GM10266 (cell line): ENCODE results near the gene DYTN.
A peak's percentile ranks its signal among the peaks of the same experiment; 100 is the strongest.

Experiments used
- DNase-seq: peaks from one replicate; pipeline ENCODE4 v3.0.0; 2012; ENCODE audit errors: extremely low spot score
- TF ChIP-seq, protein P1 (sequence below): IDR thresholded peaks from 2 replicates; pipeline ENCODE4 v1.5.1; 2012; ENCODE audit warnings: mild to moderate bottlenecking, low read depth; ENCODE audit not compliant: control insufficient read depth, insufficient read depth; ENCODE audit errors: missing control alignments

DYTN gene

DNA sequence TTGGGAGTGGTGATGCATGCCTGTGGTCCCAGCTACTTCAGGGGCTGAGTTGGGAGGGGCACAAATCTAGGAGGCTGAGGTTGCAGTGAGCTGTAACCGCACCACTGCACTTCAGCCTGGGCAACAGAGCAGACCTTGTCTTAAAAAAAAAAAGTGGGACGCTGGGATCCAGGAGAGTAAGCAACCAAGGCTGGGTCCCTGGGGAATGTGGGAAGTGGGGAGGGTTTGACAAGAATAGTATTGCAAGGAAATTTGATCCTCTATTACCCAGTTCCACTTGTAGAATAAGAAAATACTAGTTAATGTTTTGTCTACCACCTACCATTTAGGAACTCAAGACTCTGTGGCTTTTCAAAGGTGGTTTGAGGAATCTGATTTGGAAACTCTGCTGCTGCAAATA is 21.1 kb upstream of the DYTN start:
- no peak for DNase-seq
- TF ChIP-seq, protein P1, sequence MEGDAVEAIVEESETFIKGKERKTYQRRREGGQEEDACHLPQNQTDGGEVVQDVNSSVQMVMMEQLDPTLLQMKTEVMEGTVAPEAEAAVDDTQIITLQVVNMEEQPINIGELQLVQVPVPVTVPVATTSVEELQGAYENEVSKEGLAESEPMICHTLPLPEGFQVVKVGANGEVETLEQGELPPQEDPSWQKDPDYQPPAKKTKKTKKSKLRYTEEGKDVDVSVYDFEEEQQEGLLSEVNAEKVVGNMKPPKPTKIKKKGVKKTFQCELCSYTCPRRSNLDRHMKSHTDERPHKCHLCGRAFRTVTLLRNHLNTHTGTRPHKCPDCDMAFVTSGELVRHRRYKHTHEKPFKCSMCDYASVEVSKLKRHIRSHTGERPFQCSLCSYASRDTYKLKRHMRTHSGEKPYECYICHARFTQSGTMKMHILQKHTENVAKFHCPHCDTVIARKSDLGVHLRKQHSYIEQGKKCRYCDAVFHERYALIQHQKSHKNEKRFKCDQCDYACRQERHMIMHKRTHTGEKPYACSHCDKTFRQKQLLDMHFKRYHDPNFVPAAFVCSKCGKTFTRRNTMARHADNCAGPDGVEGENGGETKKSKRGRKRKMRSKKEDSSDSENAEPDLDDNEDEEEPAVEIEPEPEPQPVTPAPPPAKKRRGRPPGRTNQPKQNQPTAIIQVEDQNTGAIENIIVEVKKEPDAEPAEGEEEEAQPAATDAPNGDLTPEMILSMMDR = no peak

DNA sequence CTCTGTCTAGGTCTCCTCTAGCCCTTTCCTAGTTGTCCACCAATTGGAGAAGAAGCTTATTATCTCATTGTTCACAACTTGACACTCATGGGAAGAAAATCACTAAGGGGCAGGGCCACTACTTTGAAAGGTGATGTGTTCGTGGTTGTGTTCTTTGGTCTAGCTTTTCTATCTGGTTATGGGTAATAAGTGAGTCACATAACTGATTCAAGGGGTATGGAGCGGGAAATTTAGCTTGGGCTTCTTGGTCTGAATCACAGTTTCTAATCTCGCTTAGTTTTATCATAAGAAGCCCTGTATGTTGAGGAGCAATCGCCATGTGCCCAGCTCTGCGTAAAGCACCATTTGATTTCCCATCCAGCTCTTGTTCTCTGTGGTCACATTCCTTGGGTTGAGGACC is 18.7 kb upstream of the DYTN start:
- DNase-seq = no peak
- TF ChIP-seq, protein P1 = no peak

DNA sequence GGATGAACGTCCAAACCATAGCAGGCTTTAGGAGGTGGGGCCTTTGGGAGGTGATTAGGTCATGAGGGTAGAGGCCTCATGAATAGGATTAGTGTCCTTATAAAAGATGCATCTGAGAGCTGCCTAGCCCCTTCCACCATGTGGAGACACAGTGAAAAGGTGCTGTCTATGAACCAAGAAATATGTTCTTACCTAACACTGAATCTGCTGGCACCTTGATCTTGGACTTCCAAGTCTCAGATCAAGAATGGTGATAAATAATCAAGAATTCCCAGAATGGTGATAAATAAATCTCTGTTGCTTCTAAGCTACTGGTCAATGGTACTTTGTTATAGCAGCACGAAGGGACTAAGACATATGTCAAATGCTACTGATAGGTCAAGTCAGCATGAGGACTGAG is 15.1 kb upstream of the DYTN start:
- DNase-seq = no peak

DNA sequence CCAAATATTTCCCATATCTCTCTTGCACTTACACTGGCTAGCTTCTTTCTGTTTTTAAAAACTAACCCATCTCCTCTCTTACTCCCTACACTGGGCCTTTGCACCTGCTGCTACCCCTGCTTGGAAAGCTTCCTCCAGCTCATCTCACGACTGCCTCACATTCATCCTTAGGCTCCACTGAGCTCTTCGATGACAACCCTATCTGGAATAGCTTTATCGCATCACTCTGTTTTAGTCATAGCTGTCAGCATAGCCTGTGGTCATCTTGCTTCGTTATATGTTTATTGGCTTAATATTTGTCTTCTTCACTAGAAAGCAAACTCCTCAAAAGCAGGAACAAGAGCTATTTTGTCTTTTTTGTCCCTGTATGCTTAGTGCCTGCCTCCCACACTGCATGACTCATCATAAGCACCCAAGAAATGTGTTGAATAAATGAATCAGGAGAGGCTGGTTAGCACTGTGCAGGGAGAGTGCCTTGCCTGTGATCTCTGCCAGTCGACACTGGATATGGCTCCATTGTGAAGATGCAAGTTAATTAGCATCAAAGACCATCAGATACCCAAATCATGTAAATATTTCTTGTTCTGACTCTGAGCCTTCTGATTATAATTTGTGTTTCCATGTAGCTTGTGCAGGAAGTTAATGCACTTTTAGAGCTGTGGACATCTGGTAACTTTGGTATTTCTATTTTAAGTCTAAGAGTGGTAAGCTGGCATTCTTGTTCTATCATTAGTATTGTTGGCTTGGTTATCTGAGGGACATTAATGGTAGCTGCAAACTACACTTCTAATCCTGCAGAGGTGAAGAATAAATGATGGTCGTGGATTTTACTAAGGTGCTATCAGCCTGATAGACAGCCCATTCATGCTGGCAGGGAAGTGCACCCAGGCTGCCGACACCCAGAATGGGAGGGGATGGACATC is 10.3 kb upstream of the DYTN start:
- TF ChIP-seq, protein P1 = no peak
- DNase-seq = no peak

More for the DNA sequence above, 15.1 kb upstream of the DYTN start:
- TF ChIP-seq, protein P1 = no peak

DNA sequence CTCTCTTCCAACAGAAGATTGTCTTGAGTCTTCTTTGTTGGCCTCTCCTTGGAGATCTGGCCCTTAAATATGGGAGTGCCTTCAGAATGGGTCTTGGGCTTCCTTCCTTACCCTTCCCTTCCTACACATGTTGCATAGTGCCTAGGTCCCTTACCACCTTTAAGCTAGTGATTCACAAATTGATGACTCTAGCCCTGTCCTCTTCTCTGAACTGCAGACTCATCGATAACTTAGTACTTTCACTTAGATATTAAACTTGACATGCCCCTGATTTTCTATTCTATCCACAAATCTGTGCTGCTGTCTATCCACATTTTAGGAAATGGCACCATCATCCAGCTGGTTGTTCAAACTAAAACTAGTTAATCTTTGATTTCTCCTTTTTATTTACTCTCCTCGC is 9.1 kb upstream of the DYTN start:
- DNase-seq = no peak
- TF ChIP-seq, protein P1 = no peak

DNA sequence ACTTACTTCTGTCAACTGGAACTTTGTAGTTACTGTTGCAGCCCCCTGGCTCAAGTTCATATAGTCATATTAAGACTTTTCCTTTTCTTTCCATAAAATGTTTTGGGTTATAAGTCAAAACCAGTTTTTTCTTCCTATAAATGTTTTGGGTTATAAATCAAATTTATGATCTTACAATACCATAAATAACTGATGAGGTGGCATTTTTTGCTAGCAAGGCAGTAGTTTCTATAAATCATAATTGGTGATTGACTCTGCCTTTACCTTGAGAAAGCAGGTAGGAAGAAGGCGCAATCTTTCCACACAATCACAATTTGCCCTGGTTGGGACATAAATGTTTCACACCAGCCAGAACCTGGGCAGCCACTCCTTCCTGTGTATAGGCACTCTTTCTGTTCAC is 5.1 kb upstream of the DYTN start:
- TF ChIP-seq, protein P1 = no peak
- DNase-seq = no peak

DNA sequence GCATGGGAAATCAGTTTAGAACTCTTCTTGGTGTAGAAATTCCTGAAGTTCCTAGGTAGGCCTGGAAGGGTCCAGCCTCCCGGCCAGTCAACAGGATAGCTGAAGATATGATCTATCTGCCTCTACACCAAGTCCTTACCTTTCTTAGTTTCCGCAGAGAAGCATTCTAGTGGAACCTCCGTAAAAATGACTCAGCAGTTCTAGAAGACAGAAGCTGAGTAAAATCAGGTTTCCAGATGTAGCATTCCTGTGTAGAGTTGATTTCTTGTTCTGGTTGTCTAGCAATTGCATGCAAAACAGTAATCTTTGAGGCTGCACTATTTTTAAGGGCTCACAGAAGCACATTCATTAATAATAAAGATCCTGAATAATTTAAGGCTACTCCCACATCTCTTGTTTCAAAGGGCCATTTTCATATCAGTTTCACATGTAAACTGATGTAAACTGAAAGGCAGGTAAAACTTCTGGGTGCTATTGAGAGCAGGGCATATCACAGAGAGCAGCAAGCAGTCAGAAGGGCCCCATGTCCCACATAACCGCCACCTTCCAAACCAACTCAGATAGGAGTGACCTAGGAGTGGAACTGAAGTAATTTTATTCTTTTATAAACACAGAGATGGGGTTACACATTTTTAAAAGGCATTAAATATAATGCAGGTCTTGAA is 3.2 kb upstream of the DYTN start:
- peak; percentile 24 for DNase-seq
- TF ChIP-seq, protein P1 = no peak
